ENCODE data around the gene PER3. TPM values are rescaled to one million over a fixed set of nuclear protein-coding genes. Genes with fewer than 3 reads are reported as not detected.

The PER3 gene
- total RNA-seq, 4 donors from 2014 or later = 6.7 to 21.0 (median 8.9) TPM

GRCh38 chr1:7810395-7810794 is 26.3 kb downstream of the PER3 start:
- Histone ChIP-seq H3K4me3 (no peak overlapping the region), H3K4me1 (no peaks in the 10 kb centered on the region), H3K9me3 (peaks cover 0 to 9% (median 9%) of the 10 kb centered on the region in 3 donors), H3K36me3 (peaks cover 4 to 90% (median 21%) of the 10 kb centered on the region in 3 donors), H3K27ac (no peak overlapping the region), H3K27me3 (no peaks in the 10 kb centered on the region)
- TF ChIP-seq POLR2A (IDR thresholded peaks at IDR 0.05) (no peak), CTCF (IDR thresholded peaks at IDR 0.05) (no peak)
- 36 to 40% methylated on average over 7 of the region's 7 CpGs for WGBS, 2 donors
- intact Hi-C loops (cut with DNase I) = loop anchor here (10.0 kb wide), 1 partner anchor 94 kb away; no protein-coding TSS in a partner anchor
- no peak for DNase-seq

GRCh38 chr1:7811476-7811875 is 27.4 kb downstream of the PER3 start:
- Histone ChIP-seq H3K4me1 (no peaks in the 10 kb centered on the region), H3K9me3 (peaks cover 0 to 9% (median 9%) of the 10 kb centered on the region in 3 donors), H3K27me3 (no peaks in the 10 kb centered on the region), H3K27ac (no peak overlapping the region), H3K36me3 (peaks cover 4 to 82% (median 13%) of the 10 kb centered on the region in 3 donors), H3K4me3 (no peak overlapping the region)
- no peak for DNase-seq
- intact Hi-C loops (cut with DNase I) = loop anchor here (10.0 kb wide), 1 partner anchor 93 kb away; no protein-coding TSS in a partner anchor
- no peak for TF ChIP-seq POLR2A (IDR thresholded peaks at IDR 0.05)
- TF ChIP-seq CTCF (IDR thresholded peaks at IDR 0.05) = no peak
- 89 to 93% methylated on average over 2 to 6 of the region's 6 CpGs for WGBS, 2 donors

GRCh38 chr1:7813677-7814373 is 29.7 kb downstream of the PER3 start:
- Histone ChIP-seq H3K4me1 (no peaks in the 10 kb centered on the region), H3K4me3 (no peak overlapping the region), H3K9me3 (peaks cover 0 to 9% (median 9%) of the 10 kb centered on the region in 3 donors), H3K36me3 (peaks cover 4 to 89% (median 13%) of the 10 kb centered on the region in 3 donors), H3K27ac (no peak overlapping the region), H3K27me3 (no peaks in the 10 kb centered on the region)
- no peak for DNase-seq
- TF ChIP-seq CTCF (IDR thresholded peaks at IDR 0.05) = no peak
- no peak for TF ChIP-seq POLR2A (IDR thresholded peaks at IDR 0.05)
- WGBS, 2 donors = 90 to 92% methylated on average over 3 of the region's 3 CpGs
- intact Hi-C loops (cut with DNase I) = loop anchor here (10.0 kb wide), 1 partner anchor 91 kb away; no protein-coding TSS in a partner anchor

GRCh38 chr1:7821282-7821681 is 37.2 kb downstream of the PER3 start:
- peaks cover 0 to 98% (median 19%) of the 10 kb centered on the region in 3 donors for H3K36me3 ChIP-seq
- H3K4me1 ChIP-seq = no peaks in the 10 kb centered on the region
- WGBS, 2 donors = 87 to 89% methylated on average over 3 of the region's 3 CpGs
- no peak for TF ChIP-seq POLR2A (IDR thresholded peaks at IDR 0.05)
- no peak for TF ChIP-seq CTCF (IDR thresholded peaks at IDR 0.05)
- H3K27ac ChIP-seq = no peak overlapping the region
- H3K27me3 ChIP-seq = no peaks in the 10 kb centered on the region
- H3K9me3 ChIP-seq = no peaks in the 10 kb centered on the region
- no peak overlapping the region for H3K4me3 ChIP-seq
- intact Hi-C loops (cut with DNase I) = no loop called here
- no peak for DNase-seq

- no peak overlapping the region for H3K4me3 ChIP-seq
- 92 to 94% methylated on average over 8 of the region's 8 CpGs for WGBS, 2 donors
- intact Hi-C loops (cut with DNase I) = no loop called here
- H3K9me3 ChIP-seq = no peaks in the 10 kb centered on the region
- DNase-seq = no peak
- H3K36me3 ChIP-seq = peaks cover 0 to 98% (median 26%) of the 10 kb centered on the region in 3 donors
- H3K27me3 ChIP-seq = no peaks in the 10 kb centered on the region
- no peak overlapping the region for H3K27ac ChIP-seq
- H3K4me1 ChIP-seq = no peaks in the 10 kb centered on the region
- no peak for TF ChIP-seq CTCF (IDR thresholded peaks at IDR 0.05)
- TF ChIP-seq POLR2A (IDR thresholded peaks at IDR 0.05) = no peak
Measured at GRCh38 chr1:7824701-7825100, 40.6 kb downstream of the PER3 start.

Data from esophagus squamous epithelium (tissue), 5 donors.